SK-N-SH (cell line): Measurements from ENCODE around the gene C1orf35. TPM values are rescaled to one million over a fixed set of nuclear protein-coding genes. Genes with fewer than 3 reads are reported as not detected.

ENCODE experiments used
- CTCF ChIA-PET: fragments of 300-600, 350-600 bp; formaldehyde crosslinking; extraction: SDS; loops from one replicate; lab custom pipeline; 2021; lab: Yijun Ruan, JAX
- POLR2A ChIA-PET: fragments of 350-600 bp; sonication (Branson Sonifier 250); formaldehyde crosslinking; extraction: SDS; loops from one replicate; lab custom pipeline; 2020; ENCODE audit warnings: antibody characterized with exemption, inconsistent platforms; lab: Yijun Ruan, JAX
- DNase-seq: peaks from one replicate; pipeline ENCODE4 v3.0.0; 2012
- H2AFZ ChIP-seq: fragments of 200-600 bp; sonication (generic); 2 replicates; pipeline ENCODE4 v1.8.1; 2016; ENCODE audit warnings: antibody characterized with exemption, mild to moderate bottlenecking, low read depth
- H3F3A ChIP-seq: fragments of 200-600 bp; sonication (generic); replicated peaks from 2 replicates; pipeline ENCODE3; 2016; ENCODE audit warnings: antibody characterized with exemption, mild to moderate bottlenecking; ENCODE audit not compliant: insufficient read depth
- H3K27ac ChIP-seq, 2 experiments: fragments of 200-500 bp in 1 of 2; fragments of 200-600 bp in 1 of 2; sonication (Bioruptor generic) in 1 of 2; sonication (generic), shearing (Covaris generic) in 1 of 2; 2 replicates each; pipeline versions ENCODE4 v1.5.1 to v1.6.1; 2014 to 2016; ENCODE audit warnings: low read depth in 2 of 2, inconsistent platforms in 1 of 2, low read length in 1 of 2, mild to moderate bottlenecking in 1 of 2, mixed read lengths in 1 of 2
- H3K27me3 ChIP-seq: fragments of 200-600 bp; sonication (generic), shearing (Covaris generic); 2 replicates; pipeline ENCODE4 v1.6.1; 2016; ENCODE audit warnings: mixed run types; ENCODE audit not compliant: insufficient read depth
- H3K36me3 ChIP-seq, 2 experiments: fragments of 200-500 bp in 1 of 2; fragments of 200-600 bp in 1 of 2; sonication (Bioruptor generic) in 1 of 2; sonication (generic) in 1 of 2; replicated peaks in 1 of 2; 2 replicates each; pipeline versions ENCODE3 to v1.5.1; 2014 to 2016; ENCODE audit warnings: low read length in 1 of 2, mild to moderate bottlenecking in 1 of 2; ENCODE audit not compliant: insufficient read depth in 2 of 2, control insufficient read depth in 1 of 2
- H3K4me1 ChIP-seq, 2 experiments: fragments of 200-500 bp in 1 of 2; fragments of 200-600 bp in 1 of 2; sonication (Bioruptor generic) in 1 of 2; sonication (generic), shearing (Covaris generic) in 1 of 2; 2 replicates each; pipeline versions ENCODE4 v1.5.1 to v1.6.1; 2014 to 2016; ENCODE audit warnings: low read depth in 1 of 2, low read length in 1 of 2, mixed run types in 1 of 2; ENCODE audit not compliant: insufficient read depth in 2 of 2, control insufficient read depth in 1 of 2
- H3K4me2 ChIP-seq: fragments of 200-600 bp; sonication (generic), shearing (Covaris generic); 2 replicates; pipeline ENCODE4 v1.6.1; 2017; ENCODE audit warnings: mixed run types
- H3K4me3 ChIP-seq, 2 experiments: fragments of 200-500 bp in 1 of 2; fragments of 200-600 bp in 1 of 2; sonication (Bioruptor generic) in 1 of 2; sonication (generic), shearing (Covaris generic) in 1 of 2; 2 replicates each; pipeline versions ENCODE4 v1.5.1 to v1.8.1; 2014 to 2016; ENCODE audit warnings: low read depth in 2 of 2, inconsistent platforms in 1 of 2, low read length in 1 of 2, mild to moderate bottlenecking in 1 of 2, mixed read lengths in 1 of 2, moderate library complexity in 1 of 2
- H3K79me2 ChIP-seq: fragments of 200-600 bp; sonication (generic); 2 replicates; pipeline ENCODE4 v1.8.1; 2017; ENCODE audit warnings: mild to moderate bottlenecking; ENCODE audit not compliant: insufficient read depth
- H3K9ac ChIP-seq: fragments of 200-600 bp; sonication (generic); 2 replicates; pipeline ENCODE4 v1.6.1; 2017; ENCODE audit warnings: mixed run types
- H3K9me2 ChIP-seq: fragments of 200-600 bp; sonication (generic); 2 replicates; pipeline ENCODE4 v1.6.1; 2017; ENCODE audit warnings: mixed run types
- H3K9me3 ChIP-seq: fragments of 200-600 bp; sonication (generic); 2 replicates; pipeline ENCODE4 v1.6.1; 2017; ENCODE audit warnings: mixed run types, mild to moderate bottlenecking, moderate library complexity
- H4K20me1 ChIP-seq: fragments of 200-600 bp; sonication (generic); 2 replicates; pipeline ENCODE4 v1.6.1; 2017; ENCODE audit warnings: mild to moderate bottlenecking, mixed run types; ENCODE audit not compliant: insufficient read depth
- ELF1 ChIP-seq: IDR thresholded peaks from 2 replicates; pipeline ENCODE4 v1.4.0; 2012
- FOXM1 ChIP-seq: IDR thresholded peaks from 2 replicates; pipeline ENCODE4 v1.4.0; 2012; ENCODE audit warnings: low read depth, mild to moderate bottlenecking
- GABPA ChIP-seq: IDR thresholded peaks from 2 replicates; pipeline ENCODE4 v1.4.0; 2012; ENCODE audit warnings: low read depth, mild to moderate bottlenecking
- IRF3 ChIP-seq: fragments of 150-350 bp; IDR thresholded peaks from 2 replicates; pipeline ENCODE4 v1.6.1; 2016; ENCODE audit warnings: mild to moderate bottlenecking, low read depth, low read length
- NFIC ChIP-seq: IDR thresholded peaks from 2 replicates; pipeline ENCODE4 v1.4.0; 2012; ENCODE audit warnings: borderline replicate concordance
- RCOR1 ChIP-seq: fragments of 150-350 bp; IDR thresholded peaks from 2 replicates; pipeline ENCODE4 v1.6.1; 2017; ENCODE audit warnings: antibody characterized with exemption, low read length
- SIN3A ChIP-seq: IDR thresholded peaks from 2 replicates; pipeline ENCODE4 v1.6.1; 2012; ENCODE audit warnings: low read depth, mild to moderate bottlenecking, low read length, moderate library complexity, borderline replicate concordance
- TAF1 ChIP-seq: IDR thresholded peaks from 2 replicates; pipeline ENCODE4 v1.6.1; 2012; ENCODE audit warnings: low read depth, mild to moderate bottlenecking, low read length, moderate library complexity, borderline replicate concordance
- TCF12 ChIP-seq: IDR thresholded peaks from 2 replicates; pipeline ENCODE4 v1.4.0; 2012
- TEAD4 ChIP-seq: IDR thresholded peaks from 2 replicates; pipeline ENCODE4 v1.4.0; 2012; ENCODE audit warnings: mild to moderate bottlenecking, borderline replicate concordance; ENCODE audit not compliant: insufficient read depth
- USF1 ChIP-seq: IDR thresholded peaks from 2 replicates; pipeline ENCODE4 v1.4.0; 2012; ENCODE audit warnings: low read depth, borderline replicate concordance
- USF2 ChIP-seq: fragments of 150-350 bp; IDR thresholded peaks from 2 replicates; pipeline ENCODE4 v1.6.1; 2017; ENCODE audit warnings: antibody characterized with exemption, low read length, low read depth, borderline replicate concordance
- WGBS: methylation state at CpG from one replicate; pipeline ENCODE4 v1.1.6; 2017; ENCODE audit warnings: low lambda C conversion rate; 5-methylcytosine and 5-hydroxymethylcytosine counted together
- polyA plus RNA-seq, 3 experiments: library from polyadenylated mRNA; depleted of rRNA; stranded (reverse); fragments of >200 nt; gene quantifications; 2 replicates each; pipeline ENCODE4 v1.2.3, GENCODE V29; 2012

The C1orf35 gene
- polyA plus RNA-seq, 1 of the 3 experiments (the other 2 are of a cell fraction): 42.9 TPM

GRCh38 chr1:228125185-228125584, 22.1 kb upstream of the C1orf35 start (continued):
- no peak for TF ChIP-seq TAF1
- no peak for TF ChIP-seq NFIC
- TF ChIP-seq IRF3: no peak
- no peak for TF ChIP-seq USF1
- no peak for TF ChIP-seq TEAD4
- no peak for TF ChIP-seq TCF12
- TF ChIP-seq, all 33 proteins: peak for 0

- TF ChIP-seq TCF12 (no peak), FOXM1 (no peak), GABPA (no peak), SIN3A (no peak), RCOR1 (no peak)
- Histone ChIP-seq H3K4me1 (no peaks in the 10 kb centered on the region), H3K9me2 (no peaks in the 10 kb centered on the region), H3K27ac (no peak overlapping the region), H3K4me3 (no peak overlapping the region), H2AFZ (no peak overlapping the region), H3K27me3 (no peaks in the 10 kb centered on the region), H3K9ac (no peak overlapping the region), H4K20me1 (no peaks in the 10 kb centered on the region), H3F3A (no peaks in the 10 kb centered on the region), H3K36me3 (no peaks in the 10 kb centered on the region), H3K4me2 (no peak overlapping the region), H3K9me3 (peaks cover 6% of the 10 kb centered on the region; the same call in 1 of the 2 replicates), H3K79me2 (no peaks in the 10 kb centered on the region)
- ChIA-PET CTCF (interaction anchor here (1.1 to 6.1 kb wide), 3 partner anchors 8 to 66 kb away, joined by 3 to 36 read pairs (median 3); no protein-coding TSS in a partner anchor), POLR2A (no interaction called here)
- no peak for DNase-seq
- WGBS: 19% methylated on average over 2 of the region's 2 CpGs
Observed at GRCh38 chr1:228123505-228123904, 20.4 kb upstream of the C1orf35 start.

- H3K4me3 ChIP-seq: no peak overlapping the region
- CTCF ChIA-PET: interaction anchor here (0.7 to 6.1 kb wide), 3 partner anchors 9 to 66 kb away, joined by 3 to 36 read pairs (median 3); no protein-coding TSS in a partner anchor
- H3K4me2 ChIP-seq: no peak overlapping the region
- H3F3A ChIP-seq: no peaks in the 10 kb centered on the region
- no peak overlapping the region for H2AFZ ChIP-seq
- H3K36me3 ChIP-seq: no peaks in the 10 kb centered on the region
- H3K27ac ChIP-seq: no peak overlapping the region
- H3K79me2 ChIP-seq: no peaks in the 10 kb centered on the region
- DNase-seq: no peak
- no peaks in the 10 kb centered on the region for H3K27me3 ChIP-seq
- H3K4me1 ChIP-seq: no peaks in the 10 kb centered on the region
- peaks cover 10% of the 10 kb centered on the region for H3K9me3 ChIP-seq
- no peaks in the 10 kb centered on the region for H3K9me2 ChIP-seq
- 5% methylated on average over 1 of the region's 1 CpG for WGBS
- no peak for TF ChIP-seq TCF12
- TF ChIP-seq USF2: no peak
- TF ChIP-seq ELF1: no peak
- TF ChIP-seq, all 33 proteins: peak for 0
- POLR2A ChIA-PET: no interaction called here
- no peaks in the 10 kb centered on the region for H4K20me1 ChIP-seq
- no peak overlapping the region for H3K9ac ChIP-seq
Observed at GRCh38 chr1:228122921-228123441, 19.9 kb upstream of the C1orf35 start.
